Nephron (organoid): ENCODE measurements around the gene SLC16A7.
A peak's percentile ranks its signal among the peaks of the same experiment; 100 is the strongest.

Source experiments
- H3K27ac Mint-ChIP-seq, 3 experiments: 2 replicates each; pipeline ENCODE4 v1.8.0; 2020; ENCODE audit warnings: mixed read lengths in 3 of 3, mild to moderate bottlenecking in 2 of 3, moderate library complexity in 1 of 3
- H3K27me3 Mint-ChIP-seq: 2 replicates; pipeline ENCODE4 v1.8.0; 2021; ENCODE audit warnings: low read depth, mild to moderate bottlenecking, moderate library complexity, mixed read lengths
- H3K36me3 Mint-ChIP-seq: 2 replicates; pipeline ENCODE4 v1.8.0; 2020; ENCODE audit warnings: low read depth, mixed read lengths
- H3K4me1 Mint-ChIP-seq: 2 replicates; pipeline ENCODE4 v1.8.0; 2020; ENCODE audit warnings: mixed read lengths
- H3K4me3 Mint-ChIP-seq, 3 experiments: 2 replicates each; pipeline ENCODE4 v1.8.0; 2020; ENCODE audit warnings: mild to moderate bottlenecking in 3 of 3, mixed read lengths in 3 of 3, moderate library complexity in 2 of 3
- H3K9me3 Mint-ChIP-seq: 2 replicates; pipeline ENCODE4 v1.8.0; 2020; ENCODE audit warnings: mixed read lengths
- CTCF ChIP-seq, 3 experiments: fragments of 200-600 bp; sonication (generic); IDR thresholded peaks; one replicate each; pipeline ENCODE4 v1.5.0; 2021; ENCODE audit warnings: antibody characterized with exemption in 3 of 3; ENCODE audit not compliant: unreplicated experiment in 3 of 3

Gene SLC16A7

GRCh38 chr12:59578254-59578653 lies 17.6 kb upstream of the SLC16A7 start:
- TF ChIP-seq CTCF (IDR thresholded peaks at IDR 0.05; ENCODE audit: unreplicated experiment in 3 of 3): no peak
- no peaks in the 10 kb centered on the region for H3K9me3 Mint-ChIP-seq
- no peaks in the 10 kb centered on the region for H3K36me3 Mint-ChIP-seq
- no peak overlapping the region for H3K4me3 Mint-ChIP-seq
- peaks cover 11% of the 10 kb centered on the region for H3K4me1 Mint-ChIP-seq
- no peaks in the 10 kb centered on the region for H3K27me3 Mint-ChIP-seq
- no peak overlapping the region for H3K27ac Mint-ChIP-seq

GRCh38 chr12:59579631-59580030 lies 16.2 kb upstream of the SLC16A7 start:
- no peaks in the 10 kb centered on the region for H3K27me3 Mint-ChIP-seq
- H3K36me3 Mint-ChIP-seq: no peaks in the 10 kb centered on the region
- no peak overlapping the region for H3K4me3 Mint-ChIP-seq
- H3K4me1 Mint-ChIP-seq: peaks cover 11% of the 10 kb centered on the region
- no peak for TF ChIP-seq CTCF (IDR thresholded peaks at IDR 0.05; ENCODE audit: unreplicated experiment in 3 of 3)
- H3K9me3 Mint-ChIP-seq: no peaks in the 10 kb centered on the region
- H3K27ac Mint-ChIP-seq: no peak overlapping the region

GRCh38 chr12:59580050-59580449 lies 15.8 kb upstream of the SLC16A7 start:
- no peaks in the 10 kb centered on the region for H3K9me3 Mint-ChIP-seq
- H3K4me3 Mint-ChIP-seq: no peak overlapping the region
- peak overlapping the region in 1 of 3 experiments; percentile 18 for H3K27ac Mint-ChIP-seq
- H3K27me3 Mint-ChIP-seq: no peaks in the 10 kb centered on the region
- H3K4me1 Mint-ChIP-seq: peaks cover 11% of the 10 kb centered on the region
- H3K36me3 Mint-ChIP-seq: no peaks in the 10 kb centered on the region
- TF ChIP-seq CTCF (IDR thresholded peaks at IDR 0.05; ENCODE audit: unreplicated experiment in 3 of 3): no peak

- H3K27ac Mint-ChIP-seq: no peak overlapping the region
- H3K9me3 Mint-ChIP-seq: no peaks in the 10 kb centered on the region
- H3K4me3 Mint-ChIP-seq: no peak overlapping the region
- peaks cover 11% of the 10 kb centered on the region for H3K4me1 Mint-ChIP-seq
- TF ChIP-seq CTCF (IDR thresholded peaks at IDR 0.05; ENCODE audit: unreplicated experiment in 3 of 3): no peak
- H3K27me3 Mint-ChIP-seq: no peaks in the 10 kb centered on the region
- no peaks in the 10 kb centered on the region for H3K36me3 Mint-ChIP-seq
Observed at GRCh38 chr12:59583003-59583712, 12.7 kb upstream of the SLC16A7 start.

GRCh38 chr12:59587710-59588109 lies 8.1 kb upstream of the SLC16A7 start:
- H3K4me1 Mint-ChIP-seq: no peaks in the 10 kb centered on the region
- H3K9me3 Mint-ChIP-seq: no peaks in the 10 kb centered on the region
- H3K36me3 Mint-ChIP-seq: no peaks in the 10 kb centered on the region
- H3K27me3 Mint-ChIP-seq: no peaks in the 10 kb centered on the region
- TF ChIP-seq CTCF (IDR thresholded peaks at IDR 0.05; ENCODE audit: unreplicated experiment in 3 of 3): no peak
- no peak overlapping the region for H3K4me3 Mint-ChIP-seq
- no peak overlapping the region for H3K27ac Mint-ChIP-seq

- H3K4me1 Mint-ChIP-seq: peaks cover 19% of the 10 kb centered on the region
- no peak for TF ChIP-seq CTCF (IDR thresholded peaks at IDR 0.05; ENCODE audit: unreplicated experiment in 3 of 3)
- H3K27ac Mint-ChIP-seq: no peak overlapping the region
- H3K9me3 Mint-ChIP-seq: no peaks in the 10 kb centered on the region
- peak overlapping the region; percentile 7 to 66 (median 62) for H3K4me3 Mint-ChIP-seq
- H3K36me3 Mint-ChIP-seq: no peaks in the 10 kb centered on the region
- H3K27me3 Mint-ChIP-seq: peaks cover 7% of the 10 kb centered on the region
Observed at GRCh38 chr12:59593761-59594160, 2.1 kb upstream of the SLC16A7 start.
